NCI-H2081 (cell line): ENCODE data around the gene KRT8.

ENCODE experiments used
- DNase-seq, 2 experiments: peaks; one replicate each; lab custom pipeline; 2025; lab: John Stamatoyannopoulos, UW

The KRT8 gene

DNA sequence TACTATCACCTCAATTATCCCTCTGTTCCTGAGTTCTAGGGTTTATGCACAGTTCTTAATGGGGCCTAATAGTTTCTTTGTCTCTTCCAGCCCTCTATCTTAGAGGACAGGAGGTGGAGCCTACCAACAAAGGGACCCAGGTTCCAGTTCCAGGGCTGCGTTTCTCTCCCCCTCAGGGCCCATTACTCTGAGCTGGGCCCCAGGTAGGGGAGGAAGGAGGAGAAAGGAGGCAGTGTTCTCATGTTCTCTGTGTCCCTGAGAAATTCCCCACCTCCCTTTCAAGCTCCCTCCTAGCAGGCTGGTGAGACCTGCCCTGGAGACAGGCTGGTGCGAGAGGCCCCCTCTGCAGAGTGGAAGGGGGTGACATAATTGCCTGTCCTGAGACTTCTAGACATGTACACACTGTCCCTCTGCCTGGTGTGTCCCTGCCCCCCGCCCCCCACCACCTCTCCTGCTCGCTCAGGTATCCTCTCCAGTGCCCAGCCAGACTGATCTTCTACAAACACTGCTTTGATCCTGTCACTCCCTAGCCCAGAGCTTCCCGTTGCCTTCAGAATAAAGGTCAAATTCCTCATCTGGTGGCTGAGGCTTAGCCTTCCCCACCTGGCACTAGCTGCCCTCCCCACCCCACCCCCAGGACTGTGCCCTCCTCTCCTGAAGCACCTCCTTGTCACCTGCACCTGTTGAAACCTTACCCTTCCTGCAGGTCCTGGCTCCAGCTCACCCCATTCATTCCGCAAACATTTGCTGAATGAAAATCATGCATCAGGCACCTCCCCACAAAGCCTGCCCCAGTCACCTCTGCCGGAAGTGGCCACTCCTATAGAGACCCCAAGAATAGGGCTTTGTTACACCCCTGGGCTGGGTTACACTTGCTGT lies 21.1 kb upstream of the KRT8 start:
- DNase-seq = peak; percentile 42 to 67

GRCh38 chr12:52924764-52925716 lies 20.2 kb upstream of the KRT8 start:
- DNase-seq = no peak

DNA sequence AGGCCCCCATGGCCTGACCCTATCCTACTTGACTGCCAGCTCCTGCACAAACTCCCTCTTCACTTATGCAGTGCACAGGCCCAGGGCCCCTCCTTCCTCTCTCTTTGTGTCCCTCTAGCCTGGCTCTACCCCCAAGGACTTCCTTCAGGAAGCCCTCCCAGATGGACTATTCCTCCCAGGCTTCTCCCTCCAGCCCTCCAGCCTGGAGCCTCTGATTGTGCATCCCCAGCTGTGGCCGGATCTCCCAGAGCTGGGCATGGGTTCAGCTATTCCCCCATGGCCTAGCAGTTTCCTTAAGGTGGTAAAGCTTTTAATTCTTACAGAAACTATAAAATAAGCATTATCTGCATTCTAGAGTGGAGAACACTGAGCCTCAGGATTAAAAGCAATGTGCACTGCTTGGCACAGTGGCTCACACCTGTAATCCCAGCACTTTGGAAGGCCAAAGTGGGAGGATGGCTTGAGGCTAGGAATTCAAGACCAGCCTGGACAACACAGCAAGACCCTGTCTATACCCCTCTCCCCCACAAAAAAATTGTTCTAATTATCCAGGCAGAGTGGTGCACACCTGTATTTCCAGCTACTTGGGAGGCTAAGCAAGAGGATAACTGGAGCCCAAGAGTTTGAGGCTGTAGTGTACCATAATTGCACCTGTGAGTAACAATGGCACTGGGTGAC lies 16.8 kb upstream of the KRT8 start:
- DNase-seq = no peak

DNA sequence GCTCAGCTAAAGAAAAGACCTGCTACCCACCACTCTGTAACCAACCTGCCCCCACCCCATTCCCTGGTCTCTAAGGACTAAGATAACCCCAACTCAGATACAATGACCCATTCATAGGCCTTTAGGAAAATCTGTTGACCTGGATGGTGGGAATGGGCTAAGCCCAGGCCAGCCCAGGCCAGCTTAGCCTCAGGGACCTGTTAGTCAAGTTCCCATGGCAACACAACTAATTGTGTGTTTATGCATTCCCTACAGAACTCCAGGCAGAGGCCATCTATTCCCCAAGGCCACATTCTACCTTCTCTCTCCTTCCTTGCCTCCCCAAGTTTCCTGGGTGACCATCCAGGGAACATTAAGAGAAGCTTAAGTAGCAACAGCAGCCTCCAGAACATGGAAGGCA lies 16.1 kb upstream of the KRT8 start:
- no peak for DNase-seq

DNA sequence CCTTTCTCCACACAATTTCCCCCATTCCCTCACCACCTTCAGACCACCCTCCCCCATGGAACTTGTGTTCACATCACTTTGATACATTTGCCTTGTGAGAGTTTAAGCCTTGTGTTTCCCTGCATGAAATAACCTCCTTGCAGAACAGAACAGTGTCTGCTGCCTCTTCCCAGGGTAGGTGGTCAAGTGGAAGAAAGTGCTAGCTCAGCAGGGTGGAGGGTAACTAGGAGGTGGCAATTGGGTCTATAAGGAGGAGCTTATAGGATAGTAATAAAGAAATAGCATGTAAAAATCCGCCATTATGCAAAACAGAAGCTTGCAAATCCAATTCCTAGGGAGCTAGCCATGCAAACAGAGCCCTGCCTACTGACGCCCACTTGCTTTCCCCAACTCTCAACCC lies 13.9 kb upstream of the KRT8 start:
- DNase-seq = no peak

GRCh38 chr12:52918351-52918750 lies 13.5 kb upstream of the KRT8 start:
- no peak for DNase-seq

GRCh38 chr12:52917800-52918199 lies 12.9 kb upstream of the KRT8 start:
- no peak for DNase-seq

GRCh38 chr12:52916216-52916615 lies 11.3 kb upstream of the KRT8 start:
- no peak for DNase-seq

DNA sequence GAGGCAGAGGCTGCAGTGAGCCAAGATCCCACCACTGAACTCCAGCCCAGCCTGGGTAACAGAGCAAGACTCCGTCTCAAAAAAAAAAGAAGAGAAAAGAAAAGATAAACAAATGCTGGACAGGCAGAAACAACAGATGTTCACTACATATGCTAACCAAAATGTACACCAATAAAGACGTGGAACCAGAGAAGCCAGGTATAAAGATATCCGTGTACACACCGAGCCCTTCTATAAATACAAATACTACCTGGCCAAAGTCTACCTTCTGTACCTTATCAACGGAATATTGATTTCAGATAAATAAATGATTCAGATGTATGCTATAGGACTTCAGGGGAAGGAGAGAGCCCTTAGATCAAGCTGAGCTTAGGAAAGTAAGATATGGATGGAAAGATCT lies 10.8 kb upstream of the KRT8 start:
- no peak for DNase-seq

GRCh38 chr12:52914576-52915121 lies 9.8 kb upstream of the KRT8 start:
- no peak for DNase-seq

- DNase-seq = no peak
Observed at GRCh38 chr12:52913431-52913821, 8.6 kb upstream of the KRT8 start.

DNA sequence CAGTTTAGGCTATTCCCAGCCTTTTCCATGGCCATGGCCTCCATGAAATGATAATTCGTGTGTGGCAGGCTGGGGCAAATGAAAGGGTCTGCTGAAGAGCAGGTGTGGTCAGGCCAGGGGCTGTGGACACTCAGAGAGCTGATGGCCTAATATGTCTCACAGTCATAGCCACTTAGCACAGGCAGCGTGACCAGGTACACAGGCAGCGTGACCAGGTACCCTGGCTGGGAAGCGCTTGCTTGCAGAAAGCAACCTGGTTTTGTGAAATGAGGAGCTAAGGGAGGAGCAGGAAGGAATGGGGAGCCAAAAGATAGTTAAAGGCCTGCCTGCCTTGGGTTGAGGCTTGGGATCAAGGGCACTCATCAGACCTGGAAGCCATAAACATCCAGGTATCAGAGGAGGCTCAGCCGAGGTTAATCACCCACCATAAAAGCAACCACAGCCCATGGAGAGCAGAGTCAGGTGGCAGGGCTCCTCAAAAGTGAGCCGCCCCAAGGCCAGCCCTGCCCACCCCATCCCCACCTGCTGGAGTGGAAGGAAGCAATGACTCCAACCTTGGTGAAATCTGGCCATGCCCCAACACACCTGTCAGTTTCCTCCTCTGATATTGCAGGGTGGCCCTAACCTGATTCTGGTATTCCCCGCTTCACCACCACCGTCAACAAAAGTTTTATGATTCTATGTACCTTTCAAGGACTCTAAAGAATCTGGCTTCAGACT lies 8.0 kb upstream of the KRT8 start:
- DNase-seq = no peak

DNA sequence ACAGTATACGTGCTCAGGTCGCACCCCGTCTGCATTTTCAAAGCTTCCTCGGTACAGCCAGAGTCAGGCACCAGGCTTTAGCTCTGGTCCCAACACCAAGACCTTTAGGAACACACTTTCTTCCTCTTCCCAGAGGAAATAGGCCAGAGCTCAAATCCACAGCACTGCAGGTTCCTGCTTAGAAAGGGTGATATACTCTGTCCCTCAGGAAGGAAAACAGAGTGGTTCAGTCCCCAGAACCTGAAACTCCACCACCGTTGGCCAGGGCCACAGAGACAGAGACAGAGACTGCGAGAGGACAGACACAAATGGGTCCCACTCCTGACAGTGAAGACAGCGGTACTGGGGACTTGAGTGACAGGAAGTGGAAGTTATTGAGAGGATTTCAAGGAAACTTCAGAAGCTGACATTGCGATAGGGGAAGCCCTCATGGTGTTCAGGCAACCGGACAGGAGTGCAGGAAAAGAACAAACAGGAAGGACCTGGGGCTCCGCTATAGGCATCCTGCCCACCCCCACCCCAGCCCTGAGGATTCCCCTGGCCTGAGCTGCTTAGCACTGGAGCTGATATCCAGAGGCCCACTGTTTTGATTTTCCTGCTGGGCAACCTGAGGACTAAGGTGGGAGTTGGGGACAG lies 5.5 kb upstream of the KRT8 start:
- DNase-seq = no peak

DNA sequence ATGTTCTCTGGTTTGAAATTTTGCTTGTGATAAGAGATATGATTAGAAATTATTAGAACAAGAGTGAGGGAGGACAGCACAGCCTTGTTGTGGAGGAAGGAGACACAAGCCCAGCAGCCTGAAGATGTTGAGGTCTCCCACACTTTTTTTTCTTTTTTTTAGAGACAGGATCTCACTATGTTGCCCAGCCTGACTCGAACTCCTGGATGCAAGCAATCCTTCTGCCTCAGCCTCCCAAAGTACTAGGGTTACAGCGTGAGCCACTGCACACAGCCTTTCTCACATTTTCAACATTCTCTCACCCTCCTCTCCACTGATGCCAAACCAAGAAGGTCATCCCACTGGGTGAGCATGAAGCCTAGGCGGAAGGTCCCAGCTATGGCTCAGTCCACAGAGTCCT lies 4.9 kb upstream of the KRT8 start:
- no peak for DNase-seq

DNA sequence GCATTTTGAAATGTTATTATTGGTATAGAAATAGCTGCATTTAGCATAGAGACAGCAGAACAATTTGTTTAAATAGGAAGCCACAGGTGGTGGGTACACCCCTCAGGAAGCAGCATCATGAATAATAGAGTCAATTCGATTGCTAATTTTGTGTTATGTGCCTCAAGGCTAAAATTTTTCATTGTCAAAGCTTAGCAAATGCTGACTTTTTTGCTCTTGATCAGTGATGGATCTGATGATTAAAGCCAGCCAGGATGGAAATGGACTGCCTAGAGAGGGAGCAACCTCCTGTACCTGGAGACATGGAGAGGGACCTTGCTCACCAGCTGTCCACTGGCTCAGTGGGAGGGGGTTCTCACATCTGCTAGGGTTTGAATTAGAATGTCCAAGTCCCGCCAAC lies 4.5 kb upstream of the KRT8 start:
- peak; percentile 48 to 76 for DNase-seq

DNA sequence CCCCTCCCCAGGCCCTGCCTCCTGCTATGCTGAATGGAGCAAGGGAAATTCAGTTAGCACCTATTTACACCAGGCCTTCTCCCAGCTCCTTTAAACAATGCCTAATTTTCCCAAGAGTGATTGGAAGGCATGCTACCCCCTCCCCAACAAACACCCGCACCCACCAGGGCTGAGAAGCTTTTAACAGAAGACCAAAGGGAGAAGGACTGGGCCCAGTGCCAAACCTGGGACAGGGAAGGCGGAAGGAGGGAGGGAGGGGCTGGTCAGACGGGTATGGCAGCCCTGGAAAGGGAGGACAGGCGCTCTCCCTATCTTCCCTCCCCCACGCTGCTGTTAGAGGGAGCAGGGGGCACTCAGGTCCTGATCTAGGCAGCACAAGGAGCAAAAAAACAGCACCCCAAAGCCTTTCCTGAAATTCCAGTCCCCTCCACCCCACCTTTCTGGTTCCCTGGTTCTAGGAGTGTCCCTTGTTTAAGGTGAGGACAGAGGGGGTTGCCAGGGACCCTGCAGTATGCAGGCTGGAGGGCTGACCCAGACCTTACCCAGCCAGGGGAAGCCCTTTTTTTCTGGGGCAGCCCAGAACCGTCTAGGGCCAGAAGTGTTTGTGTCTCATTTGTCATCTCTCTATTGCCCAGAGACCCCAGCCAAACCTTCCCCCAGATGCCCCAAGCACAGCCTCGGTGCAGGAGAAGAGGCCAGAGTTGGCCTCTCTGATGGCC lies 2.4 kb upstream of the KRT8 start:
- DNase-seq = peak; percentile 69 to 81

DNA sequence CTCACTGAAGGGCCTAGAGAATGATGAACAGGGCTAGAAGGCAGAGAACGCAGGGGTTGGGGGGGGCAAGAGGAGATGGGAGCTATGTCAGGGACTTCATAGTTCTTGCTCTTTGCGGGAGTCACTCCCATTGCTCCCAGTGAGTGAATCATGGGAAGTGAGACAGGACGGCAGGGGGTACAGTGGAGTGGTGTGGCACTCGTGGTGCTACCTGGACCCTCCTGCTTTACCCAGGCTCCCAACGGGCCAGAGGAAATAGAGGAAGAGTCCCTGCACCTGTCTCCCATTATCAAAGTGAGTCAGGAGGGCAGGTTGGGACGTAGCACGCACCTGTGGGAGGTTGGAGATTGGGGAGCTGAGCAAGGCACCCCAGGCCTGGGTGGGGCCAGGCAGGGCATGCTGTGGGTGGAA lies 1.3 kb upstream of the KRT8 start:
- DNase-seq = no peak

DNA sequence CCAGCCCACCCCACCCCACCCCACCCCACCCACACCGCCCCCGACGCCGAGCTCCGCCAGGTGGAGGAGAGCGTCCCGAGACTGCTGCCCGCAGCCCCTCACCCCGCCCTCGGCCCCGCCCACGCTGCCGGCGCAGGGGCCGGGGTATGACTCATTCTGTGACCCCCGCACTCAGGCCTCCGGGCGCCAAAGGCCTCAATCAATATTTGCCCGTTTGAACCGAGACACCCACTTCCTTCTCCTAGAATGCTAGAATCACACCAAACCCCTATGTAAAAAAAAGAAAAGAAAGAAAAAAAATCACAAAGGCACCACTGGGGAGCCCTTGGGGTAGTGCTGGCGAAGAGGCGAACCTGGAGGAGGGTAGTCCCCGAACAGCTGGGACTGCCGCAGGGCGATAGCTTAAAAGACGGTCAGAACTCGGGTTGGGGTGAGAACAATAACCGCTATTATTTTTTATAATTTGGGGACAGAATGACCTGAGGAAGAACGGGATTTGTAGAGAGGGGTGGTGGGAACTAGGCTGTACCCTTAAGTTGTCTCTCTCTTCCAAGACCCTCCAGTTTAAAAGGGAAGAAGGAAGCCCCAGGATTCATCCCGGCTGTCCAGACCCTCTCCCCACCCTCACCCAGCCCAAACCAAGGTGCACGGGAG lies 894 bp downstream of the KRT8 start:
- peak; percentile 54 to 71 for DNase-seq

DNA sequence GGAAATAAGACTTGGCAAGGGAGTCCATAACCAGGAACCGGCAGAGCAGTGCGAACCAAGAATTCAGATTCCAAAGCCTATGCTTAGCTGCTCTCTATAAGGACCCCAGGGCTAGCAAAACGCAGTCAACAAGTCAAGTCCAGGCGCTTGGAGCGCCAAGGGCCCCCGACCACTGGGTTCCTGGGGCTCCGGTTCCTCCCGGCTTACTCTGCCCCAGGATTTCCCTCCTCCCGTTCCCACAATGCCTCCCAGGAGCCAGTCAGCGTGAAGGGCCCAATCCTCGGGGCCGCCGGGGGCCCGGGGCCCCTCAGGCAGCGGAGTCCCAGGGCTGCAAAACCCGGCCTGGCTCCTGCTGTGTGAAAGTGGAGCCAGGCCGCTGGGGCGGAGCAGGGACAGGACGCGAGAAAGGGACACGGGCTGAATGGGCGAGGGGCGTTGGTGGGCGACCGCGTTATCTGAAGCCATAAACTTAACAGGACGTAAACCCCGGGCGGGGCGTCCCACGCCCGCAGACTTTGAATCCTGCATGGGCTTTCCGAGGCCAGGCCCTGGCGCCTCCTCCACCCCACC lies 1.5 kb downstream of the KRT8 start:
- DNase-seq = peak; percentile 87 to 93
